Hematopoietic multipotent progenitor cell (in vitro differentiated cells): Measurements from ENCODE around the gene PLEKHA8. TPM values are rescaled to one million over a fixed set of nuclear protein-coding genes. Genes with fewer than 3 reads are reported as not detected.

ENCODE experiments used
- DNase-seq, 3 donors: peaks; one replicate each; pipeline ENCODE4 v3.0.0-alpha.2; 2011 to 2015; ENCODE audit warnings: low read depth in 2 of 3, low spot score in 2 of 3
- total RNA-seq: library from RNA; depleted of rRNA; stranded (reverse); fragments of >200 nt; gene quantifications from one replicate; pipeline ENCODE4 v1.2.3, GENCODE V29; 2012

Gene PLEKHA8
- total RNA-seq, 1 donor = 4.6 TPM

GRCh38 chr7:30020535-30020934 is 7.7 kb upstream of the PLEKHA8 start:
- no peak for DNase-seq

- DNase-seq = no peak
Measured at GRCh38 chr7:30022991-30023390, 5.2 kb upstream of the PLEKHA8 start.

GRCh38 chr7:30023524-30023923 is 4.7 kb upstream of the PLEKHA8 start:
- DNase-seq = no peak

- peak; percentile 75 to 98 (median 97) for DNase-seq
Measured at GRCh38 chr7:30026229-30027064, 1.8 kb upstream of the PLEKHA8 start, which contains the start of gene FKBP14. Gene FKBP14, minus strand, starts transcription at chr7:30026702. Its CDS starts 194 bp downstream, at chr7:30026508.

- DNase-seq = peak; percentile 22 to 66 (median 61)
Measured at GRCh38 chr7:30027065-30027456, 1.2 kb upstream of the PLEKHA8 start.

GRCh38 chr7:30027740-30028215 is 434 bp upstream of the PLEKHA8 start:
- no peak for DNase-seq

- DNase-seq = peak; percentile 16 to 41 (median 40)
Measured at GRCh38 chr7:30028749-30029635, 780 bp downstream of the PLEKHA8 start.

GRCh38 chr7:30029696-30030095 is 1.5 kb downstream of the PLEKHA8 start:
- DNase-seq = peak in 1 of 3 donors; percentile 18

GRCh38 chr7:30032310-30033125 is 4.3 kb downstream of the PLEKHA8 start:
- no peak for DNase-seq

GRCh38 chr7:30034501-30034900 is 6.3 kb downstream of the PLEKHA8 start:
- no peak for DNase-seq

- DNase-seq = no peak
Measured at GRCh38 chr7:30036220-30036619, 8.0 kb downstream of the PLEKHA8 start.

- no peak for DNase-seq
Measured at GRCh38 chr7:30038196-30038980, 10.2 kb downstream of the PLEKHA8 start.

GRCh38 chr7:30040938-30041337 is 12.7 kb downstream of the PLEKHA8 start:
- DNase-seq = no peak

- no peak for DNase-seq
Measured at GRCh38 chr7:30041526-30042269, 13.5 kb downstream of the PLEKHA8 start.

GRCh38 chr7:30046127-30046770 is 18.0 kb downstream of the PLEKHA8 start:
- DNase-seq = no peak

- DNase-seq = no peak
Measured at GRCh38 chr7:30047124-30047523, 18.9 kb downstream of the PLEKHA8 start.

- no peak for DNase-seq
Measured at GRCh38 chr7:30048582-30048981, 20.4 kb downstream of the PLEKHA8 start.

GRCh38 chr7:30049173-30049572 is 21.0 kb downstream of the PLEKHA8 start:
- no peak for DNase-seq
